Large intestine (tissue), 3 donors: ENCODE measurements around the gene ZNF253. TPM values are rescaled to one million over a fixed set of nuclear protein-coding genes. Genes with fewer than 3 reads are reported as not detected.
A peak's percentile ranks its signal among the peaks of the same experiment; 100 is the strongest.
"Not testable (repeated sequence)": the region's sequence is repeated elsewhere in the genome, so short reads cannot be mapped to it uniquely, and the experiment has no call there.

ENCODE experiments used
- DNase-seq, 2 donors: peaks; one replicate each; pipeline versions ENCODE4 v3.0.0 to v3.0.0-alpha.2; 2013
- H3K27ac ChIP-seq: one replicate; pipeline ENCODE4 v1.5.1; 2013; ENCODE audit warnings: low read length
- H3K27me3 ChIP-seq: 2 replicates; pipeline ENCODE4 v1.6.1; 2013; ENCODE audit warnings: low read length; ENCODE audit not compliant: control insufficient read depth, insufficient read depth
- H3K36me3 ChIP-seq: 2 replicates; pipeline ENCODE4 v1.6.1; 2013; ENCODE audit warnings: low read length; ENCODE audit not compliant: control insufficient read depth, insufficient read depth
- H3K4me1 ChIP-seq: one replicate; pipeline ENCODE4 v1.6.1; 2013; ENCODE audit warnings: low read length; ENCODE audit not compliant: control insufficient read depth, insufficient read depth
- H3K4me3 ChIP-seq: one replicate; pipeline ENCODE4 v1.5.1; 2013; ENCODE audit warnings: low read length
- H3K9me3 ChIP-seq: one replicate; pipeline ENCODE4 v1.6.1; 2013; ENCODE audit warnings: mild to moderate bottlenecking, low read depth, low read length, moderate library complexity; ENCODE audit not compliant: control insufficient read depth
- WGBS: methylation state at CpG from one replicate; pipeline ENCODE4 v1.1.5; 2013; ENCODE audit warnings: low lambda C conversion rate; ENCODE audit not compliant: insufficient coverage; 5-methylcytosine and 5-hydroxymethylcytosine counted together
- polyA plus RNA-seq: library from polyadenylated mRNA; unstranded; fragments of 120-200 nt; gene quantifications from one replicate; pipeline ENCODE4 v1.2.1, GENCODE V29; 2013

The ZNF253 gene
- polyA plus RNA-seq, 1 donor, result 15.6 TPM

- not testable (repeated sequence) for H3K27me3 ChIP-seq, H3K27ac ChIP-seq, H3K4me3 ChIP-seq, H3K4me1 ChIP-seq, DNase-seq
- no CpG with 5 or more reads among the region's 3 CpGs for WGBS
- peaks cover 17% of the 10 kb centered on the region for H3K36me3 ChIP-seq
- peaks cover 35% of the 10 kb centered on the region for H3K9me3 ChIP-seq
Measured at GRCh38 chr19:19892055-19892941, 26.6 kb downstream of the ZNF253 start.

GRCh38 chr19:19900139-19900728 lies 34.6 kb downstream of the ZNF253 start:
- H3K4me1 ChIP-seq, result no peaks in the 10 kb centered on the region
- H3K9me3 ChIP-seq, result peaks cover 7% of the 10 kb centered on the region
- no peaks in the 10 kb centered on the region for H3K27me3 ChIP-seq
- peak in 1 of 2 donors; percentile 12 for DNase-seq
- peak overlapping the region; percentile 76 for H3K4me3 ChIP-seq
- peak overlapping the region; percentile 91 for H3K27ac ChIP-seq
- H3K36me3 ChIP-seq, result no peaks in the 10 kb centered on the region
- WGBS, result 0% methylated on average over 2 of the region's 9 CpGs

DNA sequence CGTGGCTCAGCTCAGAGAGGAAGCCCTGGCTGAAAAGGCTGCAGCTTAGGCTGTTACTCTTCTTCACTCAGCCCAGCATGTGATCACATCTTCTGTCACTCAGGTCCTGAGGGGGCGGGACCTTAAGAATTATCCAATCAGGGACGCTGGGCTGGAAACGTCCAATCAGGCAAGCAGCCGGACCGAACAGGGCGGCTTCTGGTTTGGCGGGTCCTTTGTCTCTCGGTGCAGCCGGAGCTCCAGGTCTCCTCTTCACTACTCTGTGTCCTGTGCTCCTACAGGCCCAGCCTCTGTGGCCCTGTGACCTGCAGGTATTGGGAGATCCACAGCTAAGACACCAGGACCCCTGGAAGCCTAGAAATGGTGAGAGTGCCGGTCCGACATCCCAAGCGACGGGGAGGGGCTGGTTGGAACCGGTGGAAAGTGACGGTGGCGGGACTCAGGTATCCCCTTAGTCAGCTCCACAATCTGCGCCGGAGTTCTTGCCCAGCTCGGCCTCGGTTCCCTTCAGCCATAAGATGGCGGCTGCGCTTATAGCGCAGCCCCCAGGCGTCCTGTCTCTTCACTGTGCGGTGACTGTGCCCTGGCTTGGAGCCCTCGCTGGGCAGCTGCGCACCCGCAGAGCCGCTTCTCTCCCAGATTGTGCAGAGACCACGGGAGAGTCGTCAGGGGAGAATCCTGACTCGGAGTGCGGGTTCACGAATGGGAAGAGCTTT lies 35.2 kb downstream of the ZNF253 start, which contains the start of gene ZNF93:
ZNF93 (plus strand) TSS at position 218 of the 716 bp plus-strand sequence; CDS start at position 361, 143 bp downstream.
- Histone ChIP-seq H3K4me3 (peak within 1 kb of the TSS; percentile 76), H3K27me3 (no peaks in the 10 kb centered on the region), H3K4me1 (no peaks in the 10 kb centered on the region), H3K9me3 (peaks cover 6% of the 10 kb centered on the region), H3K36me3 (no peaks in the 10 kb centered on the region), H3K27ac (peak within 1 kb of the TSS; percentile 91)
- DNase-seq, result peak; percentile 95 to 97
- WGBS, result no CpG with 5 or more reads among the region's 35 CpGs

DNA sequence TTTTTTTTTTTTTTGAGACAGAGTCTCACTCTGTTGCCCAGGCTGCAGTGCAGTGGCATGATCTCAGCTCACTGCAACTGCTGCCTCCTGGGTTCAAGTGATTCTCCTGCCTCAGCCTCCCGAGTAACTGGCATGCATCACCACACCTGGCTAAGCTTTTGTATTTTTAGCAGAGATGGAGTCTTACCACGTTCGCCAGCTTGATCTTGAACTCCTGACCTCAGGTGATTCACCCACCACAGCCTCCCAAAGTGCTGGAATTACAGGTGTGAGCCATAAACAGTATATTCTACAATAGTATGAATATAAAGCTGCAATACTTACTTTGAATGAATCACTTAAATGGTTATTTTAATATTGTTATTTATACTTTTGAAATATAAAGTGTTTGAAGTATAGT lies 41.9 kb downstream of the ZNF253 start:
- not testable (repeated sequence) for H3K27me3 ChIP-seq, H3K36me3 ChIP-seq, H3K9me3 ChIP-seq, DNase-seq, H3K27ac ChIP-seq, H3K4me1 ChIP-seq, H3K4me3 ChIP-seq
- WGBS, result no CpG with 5 or more reads among the region's 3 CpGs

DNA sequence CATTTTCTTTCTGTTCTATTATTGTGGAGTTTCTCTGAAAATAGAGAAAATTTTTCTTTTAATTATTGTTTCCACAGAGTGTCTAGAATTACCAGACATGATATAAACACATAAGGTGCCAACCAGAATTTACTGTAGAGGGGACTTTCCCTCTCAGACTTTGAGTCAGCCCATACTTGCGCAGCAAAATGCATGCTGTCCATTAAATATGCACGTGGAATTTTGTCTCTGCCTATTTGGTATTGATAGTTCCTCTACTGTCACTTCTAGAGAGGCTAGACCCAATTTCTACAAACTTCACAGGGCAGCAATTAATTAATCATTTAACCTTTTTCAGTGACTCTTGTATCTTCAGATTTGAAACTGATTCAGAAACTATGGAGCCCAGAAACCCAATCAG lies 44.0 kb downstream of the ZNF253 start:
- no peak for DNase-seq
- Histone ChIP-seq H3K27me3 (no peaks in the 10 kb centered on the region), H3K9me3 (no peaks in the 10 kb centered on the region), H3K27ac (no peak overlapping the region), H3K4me1 (no peaks in the 10 kb centered on the region), H3K4me3 (no peak overlapping the region), H3K36me3 (peaks cover 2% of the 10 kb centered on the region)
- WGBS, result no CpG with 5 or more reads among the region's 2 CpGs

DNA sequence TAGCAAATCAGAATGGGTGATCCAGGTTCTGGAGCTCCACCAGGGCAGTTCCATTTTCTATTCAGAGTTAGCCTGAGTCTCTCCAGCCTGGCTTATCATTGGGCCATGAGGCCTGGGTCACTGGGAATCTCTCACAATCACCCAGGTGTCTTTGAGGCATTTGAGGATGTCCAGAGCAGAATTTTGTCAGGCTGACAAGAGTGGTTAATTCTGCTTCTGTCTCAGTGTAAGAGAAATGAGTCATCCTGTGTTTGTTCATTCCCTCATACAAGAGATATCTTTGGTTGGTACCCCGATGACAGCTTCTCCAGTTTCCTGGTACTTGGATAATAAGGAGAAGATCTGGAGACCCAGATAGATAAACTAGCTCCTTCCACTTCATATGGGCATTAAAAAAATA lies 45.5 kb downstream of the ZNF253 start:
- Histone ChIP-seq H3K27ac (no peak overlapping the region), H3K36me3 (peaks cover 2% of the 10 kb centered on the region), H3K27me3 (no peaks in the 10 kb centered on the region), H3K4me3 (no peak overlapping the region), H3K9me3 (peaks cover 3% of the 10 kb centered on the region), H3K4me1 (no peaks in the 10 kb centered on the region)
- DNase-seq, result no peak
- WGBS, result no CpG with 5 or more reads among the region's 1 CpG

- WGBS, result 85% methylated on average over 2 of the region's 3 CpGs
- Histone ChIP-seq H3K4me1 (no peaks in the 10 kb centered on the region), H3K4me3 (no peak overlapping the region), H3K9me3 (peaks cover 6% of the 10 kb centered on the region), H3K27ac (no peak overlapping the region), H3K27me3 (no peaks in the 10 kb centered on the region), H3K36me3 (peaks cover 6% of the 10 kb centered on the region)
- DNase-seq, result no peak
Measured at GRCh38 chr19:19914596-19914995, 48.9 kb downstream of the ZNF253 start.

DNA sequence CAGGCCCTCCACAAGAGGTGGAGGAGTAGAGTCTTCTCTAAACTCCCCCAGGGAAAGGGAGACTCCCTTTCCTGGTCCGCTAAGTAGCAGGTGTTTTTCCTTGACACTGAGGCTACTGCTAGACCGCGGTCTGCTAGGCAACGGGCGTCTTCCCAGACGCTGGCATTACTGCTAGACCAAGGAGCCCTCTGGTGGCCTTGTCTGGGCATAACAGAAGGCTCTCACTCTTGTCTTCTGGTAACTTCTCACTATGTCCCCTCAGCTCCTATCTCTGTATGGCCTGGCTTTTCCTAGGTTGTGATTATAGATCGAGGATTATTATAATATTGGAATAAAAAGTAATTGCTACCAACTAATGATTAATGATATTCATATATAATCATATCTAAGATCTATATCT lies 64.7 kb downstream of the ZNF253 start:
- DNase-seq, H3K27ac ChIP-seq, H3K27me3 ChIP-seq, H3K4me3 ChIP-seq, H3K4me1 ChIP-seq: not testable (repeated sequence)
- peaks cover 29% of the 10 kb centered on the region for H3K9me3 ChIP-seq
- H3K36me3 ChIP-seq, result peaks cover 32% of the 10 kb centered on the region
- WGBS, result 75% methylated on average over 1 of the region's 7 CpGs

DNA sequence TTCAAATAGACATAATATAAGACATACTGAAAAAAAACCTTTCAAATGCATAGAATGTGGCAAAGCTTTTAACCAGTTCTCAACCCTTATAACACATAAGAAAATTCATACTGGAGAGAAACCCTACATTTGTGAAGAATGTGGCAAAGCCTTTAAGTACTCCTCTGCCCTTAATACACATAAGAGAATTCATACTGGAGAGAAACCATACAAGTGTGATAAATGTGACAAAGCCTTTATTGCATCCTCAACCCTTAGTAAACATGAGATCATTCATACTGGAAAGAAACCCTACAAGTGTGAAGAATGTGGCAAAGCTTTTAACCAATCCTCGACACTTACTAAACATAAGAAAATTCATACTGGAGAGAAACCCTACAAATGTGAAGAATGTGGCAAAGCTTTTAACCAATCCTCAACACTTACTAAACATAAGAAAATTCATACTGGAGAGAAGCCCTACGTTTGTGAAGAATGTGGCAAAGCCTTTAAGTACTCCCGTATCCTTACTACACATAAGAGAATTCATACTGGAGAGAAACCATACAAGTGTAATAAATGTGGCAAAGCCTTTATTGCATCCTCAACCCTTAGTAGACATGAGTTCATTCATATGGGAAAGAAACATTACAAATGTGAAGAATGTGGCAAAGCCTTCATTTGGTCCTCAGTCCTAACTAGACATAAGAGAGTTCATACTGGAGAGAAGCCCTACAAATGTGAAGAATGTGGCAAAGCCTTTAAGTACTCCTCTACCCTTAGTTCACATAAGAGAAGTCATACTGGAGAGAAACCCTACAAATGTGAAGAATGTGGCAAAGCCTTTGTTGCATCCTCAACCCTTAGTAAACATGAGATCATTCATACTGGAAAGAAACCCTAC lies 68.0 kb downstream of the ZNF253 start:
- not testable (repeated sequence) for DNase-seq

More for the DNA sequence above, 68.0 kb downstream of the ZNF253 start:
- peaks cover 17% of the 10 kb centered on the region for H3K36me3 ChIP-seq
- not testable (repeated sequence) for H3K27me3 ChIP-seq, H3K4me3 ChIP-seq, H3K4me1 ChIP-seq, H3K27ac ChIP-seq
- H3K9me3 ChIP-seq, result peaks cover 33% of the 10 kb centered on the region
- 100% methylated on average over 1 of the region's 3 CpGs for WGBS
